Measurements from ENCODE around the gene TTLL12. TPM values are rescaled to one million over a fixed set of nuclear protein-coding genes. Genes with fewer than 3 reads are reported as not detected.

TTLL12 gene
- total and polyA plus RNA-seq, 2 experiments from 2014 or later: 46.7 to 147 TPM

GRCh38 chr22:43171019-43171491 is 15.9 kb downstream of the TTLL12 start:
- Histone ChIP-seq H3K4me2 (no peak overlapping the region), H3K4me1 (ENCODE audit: insufficient read depth) (no peaks in the 10 kb centered on the region), H3K79me2 (replicated peaks; ENCODE audit: insufficient read depth) (no peaks in the 10 kb centered on the region), H3K27me3 (ENCODE audit: insufficient read depth) (no peaks in the 10 kb centered on the region), H3K36me3 (ENCODE audit: insufficient read depth) (peaks cover 13% of the 10 kb centered on the region; the same call in 1 of the 2 replicates), H3K27ac (ENCODE audit: low read depth) (no peak overlapping the region), H3K4me3 (no peak overlapping the region), H4K20me1 (replicated peaks; ENCODE audit: insufficient read depth) (no peaks in the 10 kb centered on the region), H3F3A (replicated peaks; ENCODE audit: low read depth) (0 out of 2 replicates have a peak, but pooled peaks cover 5% of the 10 kb centered on the region), H2AFZ (no peak overlapping the region), H3K9me2 (ENCODE audit: insufficient read depth) (no peaks in the 10 kb centered on the region)
- H3K27ac Mint-ChIP-seq: no peak overlapping the region
- no peak for DNase-seq (ENCODE audit: low spot score)
- ATAC-seq: no peak
- H3K9me3 Mint-ChIP-seq: peaks cover 2% of the 10 kb centered on the region; the same call in 2 of the 3 replicates
- no peaks in the 10 kb centered on the region; the same call in 2 of the 3 replicates for H3K4me1 Mint-ChIP-seq
- peaks cover 4% of the 10 kb centered on the region for H3K27me3 Mint-ChIP-seq (ENCODE audit: insufficient read depth, low read depth, poor library complexity)
- H3K36me3 Mint-ChIP-seq (ENCODE audit: low read depth): peaks cover 73% of the 10 kb centered on the region
- TF ChIP-seq ZNF331 (CRISPR knock-in tag; IDR thresholded peaks at IDR 0.05; ENCODE audit: low read depth) (no peak), NANOG (IDR thresholded peaks at IDR 0.05; ENCODE audit: borderline replicate concordance) (no peak), EZH2 (IDR thresholded peaks at IDR 0.05; ENCODE audit: low read depth, unreplicated experiment) (no peak), EZH2phosphoT487 (IDR thresholded peaks at IDR 0.05; ENCODE audit: unreplicated experiment) (no peak), ZNF114 (CRISPR knock-in tag; IDR thresholded peaks at IDR 0.05) (no peak), REST (IDR thresholded peaks at IDR 0.05; ENCODE audit: unreplicated experiment) (no peak), STAT1 (IDR thresholded peaks at IDR 0.05; ENCODE audit: unreplicated experiment) (no peak), POLR2AphosphoS5 (IDR thresholded peaks at IDR 0.05; ENCODE audit: low read depth) (no peak), CREB1 (CRISPR knock-in tag; IDR thresholded peaks at IDR 0.05; ENCODE audit: low read depth) (no peak), JUNB (IDR thresholded peaks at IDR 0.05; ENCODE audit: unreplicated experiment) (no peak)
- TF ChIP-seq, protein P1, sequence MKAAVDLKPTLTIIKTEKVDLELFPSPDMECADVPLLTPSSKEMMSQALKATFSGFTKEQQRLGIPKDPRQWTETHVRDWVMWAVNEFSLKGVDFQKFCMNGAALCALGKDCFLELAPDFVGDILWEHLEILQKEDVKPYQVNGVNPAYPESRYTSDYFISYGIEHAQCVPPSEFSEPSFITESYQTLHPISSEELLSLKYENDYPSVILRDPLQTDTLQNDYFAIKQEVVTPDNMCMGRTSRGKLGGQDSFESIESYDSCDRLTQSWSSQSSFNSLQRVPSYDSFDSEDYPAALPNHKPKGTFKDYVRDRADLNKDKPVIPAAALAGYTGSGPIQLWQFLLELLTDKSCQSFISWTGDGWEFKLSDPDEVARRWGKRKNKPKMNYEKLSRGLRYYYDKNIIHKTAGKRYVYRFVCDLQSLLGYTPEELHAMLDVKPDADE (IDR thresholded peaks at IDR 0.05): no peak
- TF ChIP-seq, protein P2, sequence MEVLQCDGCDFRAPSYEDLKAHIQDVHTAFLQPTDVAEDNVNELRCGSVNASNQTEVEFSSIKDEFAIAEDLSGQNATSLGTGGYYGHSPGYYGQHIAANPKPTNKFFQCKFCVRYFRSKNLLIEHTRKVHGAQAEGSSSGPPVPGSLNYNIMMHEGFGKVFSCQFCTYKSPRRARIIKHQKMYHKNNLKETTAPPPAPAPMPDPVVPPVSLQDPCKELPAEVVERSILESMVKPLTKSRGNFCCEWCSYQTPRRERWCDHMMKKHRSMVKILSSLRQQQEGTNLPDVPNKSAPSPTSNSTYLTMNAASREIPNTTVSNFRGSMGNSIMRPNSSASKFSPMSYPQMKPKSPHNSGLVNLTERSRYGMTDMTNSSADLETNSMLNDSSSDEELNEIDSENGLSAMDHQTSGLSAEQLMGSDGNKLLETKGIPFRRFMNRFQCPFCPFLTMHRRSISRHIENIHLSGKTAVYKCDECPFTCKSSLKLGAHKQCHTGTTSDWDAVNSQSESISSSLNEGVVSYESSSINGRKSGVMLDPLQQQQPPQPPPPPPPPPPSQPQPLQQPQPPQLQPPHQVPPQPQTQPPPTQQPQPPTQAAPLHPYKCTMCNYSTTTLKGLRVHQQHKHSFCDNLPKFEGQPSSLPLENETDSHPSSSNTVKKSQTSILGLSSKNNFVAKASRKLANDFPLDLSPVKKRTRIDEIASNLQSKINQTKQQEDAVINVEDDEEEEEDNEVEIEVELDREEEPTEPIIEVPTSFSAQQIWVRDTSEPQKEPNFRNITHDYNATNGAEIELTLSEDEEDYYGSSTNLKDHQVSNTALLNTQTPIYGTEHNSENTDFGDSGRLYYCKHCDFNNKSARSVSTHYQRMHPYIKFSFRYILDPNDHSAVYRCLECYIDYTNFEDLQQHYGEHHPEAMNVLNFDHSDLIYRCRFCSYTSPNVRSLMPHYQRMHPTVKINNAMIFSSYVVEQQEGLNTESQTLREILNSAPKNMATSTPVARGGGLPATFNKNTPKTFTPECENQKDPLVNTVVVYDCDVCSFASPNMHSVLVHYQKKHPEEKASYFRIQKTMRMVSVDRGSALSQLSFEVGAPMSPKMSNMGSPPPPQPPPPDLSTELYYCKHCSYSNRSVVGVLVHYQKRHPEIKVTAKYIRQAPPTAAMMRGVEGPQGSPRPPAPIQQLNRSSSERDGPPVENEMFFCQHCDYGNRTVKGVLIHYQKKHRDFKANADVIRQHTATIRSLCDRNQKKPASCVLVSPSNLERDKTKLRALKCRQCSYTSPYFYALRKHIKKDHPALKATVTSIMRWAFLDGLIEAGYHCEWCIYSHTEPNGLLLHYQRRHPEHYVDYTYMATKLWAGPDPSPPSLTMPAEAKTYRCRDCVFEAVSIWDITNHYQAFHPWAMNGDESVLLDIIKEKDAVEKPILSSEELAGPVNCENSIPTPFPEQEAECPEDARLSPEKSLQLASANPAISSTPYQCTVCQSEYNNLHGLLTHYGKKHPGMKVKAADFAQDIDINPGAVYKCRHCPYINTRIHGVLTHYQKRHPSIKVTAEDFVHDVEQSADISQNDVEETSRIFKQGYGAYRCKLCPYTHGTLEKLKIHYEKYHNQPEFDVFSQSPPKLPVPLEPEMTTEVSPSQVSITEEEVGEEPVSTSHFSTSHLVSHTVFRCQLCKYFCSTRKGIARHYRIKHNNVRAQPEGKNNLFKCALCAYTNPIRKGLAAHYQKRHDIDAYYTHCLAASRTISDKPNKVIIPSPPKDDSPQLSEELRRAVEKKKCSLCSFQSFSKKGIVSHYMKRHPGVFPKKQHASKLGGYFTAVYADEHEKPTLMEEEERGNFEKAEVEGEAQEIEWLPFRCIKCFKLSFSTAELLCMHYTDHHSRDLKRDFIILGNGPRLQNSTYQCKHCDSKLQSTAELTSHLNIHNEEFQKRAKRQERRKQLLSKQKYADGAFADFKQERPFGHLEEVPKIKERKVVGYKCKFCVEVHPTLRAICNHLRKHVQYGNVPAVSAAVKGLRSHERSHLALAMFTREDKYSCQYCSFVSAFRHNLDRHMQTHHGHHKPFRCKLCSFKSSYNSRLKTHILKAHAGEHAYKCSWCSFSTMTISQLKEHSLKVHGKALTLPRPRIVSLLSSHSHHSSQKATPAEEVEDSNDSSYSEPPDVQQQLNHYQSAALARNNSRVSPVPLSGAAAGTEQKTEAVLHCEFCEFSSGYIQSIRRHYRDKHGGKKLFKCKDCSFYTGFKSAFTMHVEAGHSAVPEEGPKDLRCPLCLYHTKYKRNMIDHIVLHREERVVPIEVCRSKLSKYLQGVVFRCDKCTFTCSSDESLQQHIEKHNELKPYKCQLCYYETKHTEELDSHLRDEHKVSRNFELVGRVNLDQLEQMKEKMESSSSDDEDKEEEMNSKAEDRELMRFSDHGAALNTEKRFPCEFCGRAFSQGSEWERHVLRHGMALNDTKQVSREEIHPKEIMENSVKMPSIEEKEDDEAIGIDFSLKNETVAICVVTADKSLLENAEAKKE (CRISPR knock-in tag; IDR thresholded peaks at IDR 0.05): no peak
- TF ChIP-seq, protein P3, sequence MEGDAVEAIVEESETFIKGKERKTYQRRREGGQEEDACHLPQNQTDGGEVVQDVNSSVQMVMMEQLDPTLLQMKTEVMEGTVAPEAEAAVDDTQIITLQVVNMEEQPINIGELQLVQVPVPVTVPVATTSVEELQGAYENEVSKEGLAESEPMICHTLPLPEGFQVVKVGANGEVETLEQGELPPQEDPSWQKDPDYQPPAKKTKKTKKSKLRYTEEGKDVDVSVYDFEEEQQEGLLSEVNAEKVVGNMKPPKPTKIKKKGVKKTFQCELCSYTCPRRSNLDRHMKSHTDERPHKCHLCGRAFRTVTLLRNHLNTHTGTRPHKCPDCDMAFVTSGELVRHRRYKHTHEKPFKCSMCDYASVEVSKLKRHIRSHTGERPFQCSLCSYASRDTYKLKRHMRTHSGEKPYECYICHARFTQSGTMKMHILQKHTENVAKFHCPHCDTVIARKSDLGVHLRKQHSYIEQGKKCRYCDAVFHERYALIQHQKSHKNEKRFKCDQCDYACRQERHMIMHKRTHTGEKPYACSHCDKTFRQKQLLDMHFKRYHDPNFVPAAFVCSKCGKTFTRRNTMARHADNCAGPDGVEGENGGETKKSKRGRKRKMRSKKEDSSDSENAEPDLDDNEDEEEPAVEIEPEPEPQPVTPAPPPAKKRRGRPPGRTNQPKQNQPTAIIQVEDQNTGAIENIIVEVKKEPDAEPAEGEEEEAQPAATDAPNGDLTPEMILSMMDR (conservative IDR thresholded peaks at IDR 0.05; ENCODE audit: low read depth in 2 of 2): no peak
- H3K4me3 Mint-ChIP-seq: no peak overlapping the region

Data from GM23338 (cell line).